GM19455 (cell line): ENCODE results near the gene LILRA1.
"Not testable (repeated sequence)": the region's sequence is repeated elsewhere in the genome, so short reads cannot be mapped to it uniquely, and the experiment has no call there.

Experiments used
- ATAC-seq: cut with Tn5 transposase; IDR thresholded peaks from one replicate; pipeline ENCODE4 v1.9.1; 2021; ENCODE audit not compliant: unreplicated experiment

The LILRA1 gene

DNA sequence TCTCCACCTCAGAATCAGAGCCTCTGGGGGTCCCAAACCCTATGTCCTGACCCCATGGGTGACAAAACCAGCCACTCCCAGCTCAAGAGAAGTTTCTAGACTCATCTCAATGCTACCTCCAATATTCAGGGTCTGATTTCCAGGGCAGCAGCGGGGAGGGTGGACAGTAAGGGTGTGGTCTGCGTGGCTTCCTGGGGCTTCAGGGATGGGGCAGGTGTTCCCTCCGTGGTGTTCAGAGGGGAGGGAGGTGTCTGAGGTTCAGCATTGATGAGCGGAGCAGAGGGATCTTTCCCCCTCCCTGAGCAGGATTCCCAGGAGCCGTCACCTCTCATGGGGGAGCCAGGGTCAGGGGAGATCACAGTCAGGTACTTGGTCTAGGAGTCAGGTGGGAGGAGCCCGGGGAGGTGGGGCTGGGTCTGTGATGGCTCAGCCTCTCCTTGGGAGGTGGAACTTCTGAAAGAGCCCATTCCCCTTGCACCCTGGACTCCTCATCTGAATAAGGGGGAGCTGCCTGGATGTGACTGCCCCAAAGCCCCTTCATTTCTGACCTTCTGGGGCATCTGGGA, 16.9 kb upstream of the LILRA1 start:
- no peak for ATAC-seq

DNA sequence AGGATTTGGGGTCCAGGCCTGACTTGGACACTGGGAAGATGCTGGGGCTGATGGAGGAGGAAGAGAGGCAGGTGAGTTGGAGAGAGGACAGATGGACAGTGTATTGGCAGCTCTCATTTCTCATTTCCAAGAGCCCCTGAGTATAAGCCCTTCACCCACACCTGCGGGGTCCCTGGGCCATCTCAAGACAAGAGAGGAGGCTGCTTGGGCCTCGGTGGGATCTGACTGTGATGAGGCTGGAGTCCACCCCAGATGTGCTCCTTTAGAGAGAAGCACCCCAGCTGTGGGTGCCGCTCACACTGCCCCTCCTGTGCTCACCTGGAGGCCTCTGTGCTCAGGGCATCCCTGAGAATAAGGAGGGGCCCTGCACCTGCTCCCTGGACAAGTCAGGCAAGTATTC, 16.1 kb upstream of the LILRA1 start:
- ATAC-seq, result no peak

DNA sequence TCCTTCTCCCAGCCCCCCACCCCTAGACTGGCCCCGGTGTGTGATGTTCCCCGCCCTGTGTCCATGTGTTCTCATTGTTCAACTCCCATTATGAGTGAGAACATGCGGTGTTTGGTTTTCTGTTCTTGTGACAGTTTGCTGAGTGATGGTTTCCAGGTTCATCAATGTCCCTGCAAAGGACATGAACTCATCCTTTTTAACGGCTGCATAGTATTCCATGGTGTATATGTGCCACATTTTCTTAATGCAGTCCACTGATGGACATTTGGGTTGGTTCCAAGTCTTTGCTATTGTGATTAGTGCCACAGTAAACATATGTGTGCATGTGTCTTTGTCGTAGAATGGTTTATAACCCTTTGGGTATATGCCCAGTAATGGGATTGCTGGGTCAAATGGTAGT, 15.2 kb upstream of the LILRA1 start:
- ATAC-seq, result not testable (repeated sequence)

DNA sequence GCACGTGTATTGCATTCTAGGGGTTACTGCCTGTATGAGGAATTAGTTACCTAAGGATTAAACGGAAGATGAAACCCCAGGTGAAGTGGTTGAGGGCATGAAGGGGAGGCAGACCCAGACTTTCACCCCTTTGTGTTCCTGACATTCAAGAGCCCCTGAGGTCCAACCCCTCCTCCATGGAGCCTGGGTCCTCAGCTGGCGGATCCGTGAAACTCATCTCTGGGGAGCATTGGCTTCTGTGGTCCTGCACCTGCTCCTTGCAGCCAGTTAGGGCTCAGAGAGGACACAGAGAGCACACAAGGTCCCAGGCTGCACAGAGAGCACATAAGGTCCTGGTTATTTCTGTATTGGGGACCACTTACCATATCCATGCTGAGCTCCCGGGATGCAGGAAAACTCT, 7.0 kb upstream of the LILRA1 start:
- ATAC-seq, result no peak

DNA sequence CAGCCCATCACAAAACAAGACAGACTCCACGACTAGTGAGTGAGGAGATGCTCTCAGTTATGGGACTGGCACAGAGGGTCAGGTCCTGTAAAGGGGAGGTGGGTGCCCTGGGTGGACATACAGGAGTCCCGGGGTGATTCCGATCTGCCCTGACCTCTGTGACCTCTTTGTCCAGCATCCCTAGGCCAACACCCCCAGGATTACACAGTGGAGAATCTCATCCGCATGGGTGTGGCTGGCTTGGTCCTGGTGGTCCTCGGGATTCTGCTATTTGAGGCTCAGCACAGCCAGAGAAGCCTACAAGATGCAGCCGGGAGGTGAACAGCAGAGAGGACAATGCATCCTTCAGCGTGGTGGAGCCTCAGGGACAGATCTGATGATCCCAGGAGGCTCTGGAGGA, 6.4 kb upstream of the LILRA1 start:
- no peak for ATAC-seq

DNA sequence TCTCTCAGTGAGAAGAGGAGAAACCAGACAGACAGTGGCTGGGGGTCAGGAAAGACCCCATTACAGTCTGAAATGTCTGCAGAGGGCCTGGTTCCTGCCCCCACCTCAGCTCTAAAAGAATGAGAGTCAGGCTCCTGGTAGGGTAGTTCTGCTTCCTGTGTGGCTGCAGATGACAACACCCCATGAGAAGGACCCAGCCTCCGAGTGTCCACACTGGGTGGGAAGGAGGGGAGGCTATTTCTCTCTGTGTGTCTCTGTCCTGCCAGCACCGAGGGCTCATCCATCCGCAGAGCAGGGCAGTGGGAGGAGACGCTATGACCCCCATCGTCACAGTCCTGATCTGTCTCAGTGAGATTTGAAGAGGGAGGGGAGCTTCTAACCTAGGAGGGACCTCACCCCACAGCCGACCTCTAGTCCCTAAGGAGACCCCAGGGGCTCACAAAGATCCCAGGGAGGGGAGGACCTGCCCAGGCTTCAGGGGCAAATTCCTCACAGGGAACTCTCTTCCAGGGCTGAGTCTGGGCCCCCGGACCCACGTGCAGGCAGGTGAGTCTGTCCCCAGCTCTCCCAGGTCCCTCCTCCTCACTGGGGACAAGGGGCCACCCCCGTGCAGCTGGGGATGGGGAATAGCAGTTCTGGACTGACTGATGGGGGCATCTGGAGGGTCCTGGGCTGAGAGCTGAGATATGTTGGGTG, 647 bp downstream of the LILRA1 start:
- not testable (repeated sequence) for ATAC-seq

DNA sequence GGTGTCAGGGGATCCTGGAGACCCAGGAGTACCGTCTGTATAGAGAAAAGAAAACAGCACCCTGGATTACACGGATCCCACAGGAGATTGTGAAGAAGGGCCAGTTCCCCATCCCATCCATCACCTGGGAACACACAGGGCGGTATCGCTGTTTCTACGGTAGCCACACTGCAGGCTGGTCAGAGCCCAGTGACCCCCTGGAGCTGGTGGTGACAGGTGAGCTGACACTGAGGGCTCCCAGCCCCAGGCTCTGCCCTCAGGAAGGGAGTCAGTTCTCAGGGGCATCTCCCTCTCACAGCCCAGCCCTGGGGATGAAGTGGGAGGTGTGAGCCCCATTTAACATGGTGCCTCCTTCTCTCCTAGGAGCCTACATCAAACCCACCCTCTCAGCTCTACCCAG, 1.3 kb downstream of the LILRA1 start:
- ATAC-seq, result no peak

DNA sequence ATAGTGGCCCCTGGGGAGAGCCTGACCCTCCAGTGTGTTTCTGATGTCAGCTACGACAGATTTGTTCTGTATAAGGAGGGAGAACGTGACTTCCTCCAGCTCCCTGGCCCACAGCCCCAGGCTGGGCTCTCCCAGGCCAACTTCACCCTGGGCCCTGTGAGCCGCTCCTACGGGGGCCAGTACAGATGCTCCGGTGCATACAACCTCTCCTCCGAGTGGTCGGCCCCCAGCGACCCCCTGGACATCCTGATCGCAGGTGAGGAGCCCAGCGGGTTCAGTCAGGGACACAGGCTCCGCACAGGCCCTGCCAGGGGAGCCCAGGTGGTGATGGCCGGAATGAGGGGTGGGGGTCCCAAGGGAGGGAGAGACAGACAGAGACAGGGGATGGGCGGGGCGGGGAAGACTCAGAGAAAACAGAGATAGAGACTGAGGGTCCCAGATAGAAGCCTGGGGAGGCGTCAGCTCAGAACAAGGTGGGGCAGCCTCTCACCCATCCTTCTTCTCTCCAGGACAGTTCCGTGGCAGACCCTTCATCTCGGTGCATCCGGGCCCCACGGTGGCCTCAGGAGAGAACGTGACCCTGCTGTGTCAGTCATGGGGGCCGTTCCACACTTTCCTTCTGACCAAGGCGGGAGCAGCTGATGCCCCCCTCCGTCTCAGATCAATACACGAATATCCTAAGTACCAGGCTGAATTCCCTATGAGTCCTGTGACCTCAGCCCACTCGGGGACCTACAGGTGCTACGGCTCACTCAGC, 2.4 kb downstream of the LILRA1 start:
- ATAC-seq, result not testable (repeated sequence)

DNA sequence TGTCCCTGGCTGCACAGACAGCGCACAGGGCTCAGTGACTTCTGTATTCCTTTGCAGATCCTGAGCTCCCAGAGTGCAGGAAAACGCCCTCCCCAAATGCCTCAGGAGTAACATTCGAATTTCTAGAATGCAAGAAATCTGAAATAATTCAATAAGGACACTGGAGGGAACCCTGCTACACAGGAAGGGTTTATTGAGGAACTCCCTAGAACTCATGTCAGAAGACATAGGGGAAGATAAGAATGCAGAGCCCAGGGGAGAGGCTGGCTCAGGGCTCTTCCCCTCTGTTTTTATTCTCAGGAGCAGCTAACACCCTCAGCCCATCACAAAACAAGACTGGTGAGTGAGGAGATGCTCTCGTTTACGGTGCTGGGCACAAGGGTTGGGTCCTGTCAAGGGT, 6.8 kb downstream of the LILRA1 start:
- ATAC-seq, result no peak

DNA sequence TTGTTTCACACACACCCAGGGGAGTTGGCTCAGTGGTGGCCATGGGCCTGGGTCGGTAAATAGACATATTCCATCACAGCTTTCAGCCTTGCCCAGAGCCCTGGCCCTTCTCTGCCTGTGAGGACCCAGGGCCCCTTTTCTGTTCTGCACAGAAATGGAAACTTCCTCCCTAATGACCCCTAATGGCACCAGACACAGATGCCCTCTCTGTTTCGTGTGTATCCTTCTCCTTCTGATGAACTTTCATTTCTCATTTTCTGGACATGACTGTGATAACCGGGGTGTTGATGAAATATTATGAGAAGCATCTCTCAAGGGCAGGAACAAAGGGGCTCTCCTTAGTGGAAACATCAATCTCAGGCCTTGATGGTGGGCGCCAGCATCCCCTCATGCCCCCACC, 12.8 kb downstream of the LILRA1 start:
- ATAC-seq, result no peak

DNA sequence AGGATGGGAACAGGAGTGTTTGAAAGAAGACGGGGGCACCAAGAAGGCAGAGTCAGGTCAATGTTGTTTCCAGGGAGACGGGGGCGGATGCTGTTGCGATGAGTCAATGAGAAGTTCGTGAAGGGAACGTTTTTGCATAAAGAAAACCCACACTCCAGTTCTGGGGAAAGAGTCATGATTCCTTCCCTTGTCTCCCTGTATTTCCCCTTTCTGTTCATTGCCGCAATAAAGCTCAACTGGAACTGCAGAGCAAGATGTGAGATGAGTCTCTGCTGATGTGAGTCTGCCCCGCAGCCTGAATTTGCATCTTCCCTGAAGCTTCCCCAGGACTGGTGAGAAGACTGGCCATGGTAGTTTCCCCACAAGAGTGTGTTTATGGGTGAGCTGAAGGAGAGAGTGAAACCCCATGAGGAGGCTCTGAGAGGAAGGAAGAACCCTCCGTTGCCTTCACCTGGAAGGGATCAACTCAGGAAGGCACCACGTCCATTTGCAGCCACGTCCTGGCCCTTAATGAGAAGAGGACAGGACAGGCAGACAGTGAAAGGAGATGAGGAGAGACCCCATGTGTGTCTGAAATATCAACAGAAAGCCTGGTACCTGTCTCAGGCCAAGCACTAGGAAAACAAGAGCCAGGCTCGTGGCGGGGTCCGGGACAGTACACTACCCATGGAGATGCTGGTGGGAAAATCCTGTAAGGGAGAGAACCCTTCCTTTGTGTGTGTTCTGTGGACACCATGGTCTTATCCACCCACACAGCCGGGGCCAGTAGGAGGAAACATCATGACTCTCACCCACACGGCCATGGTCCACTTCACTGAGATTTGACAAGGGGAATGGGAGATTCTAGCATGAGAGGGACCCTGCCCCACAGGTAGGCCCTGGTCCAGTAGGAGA, 13.7 kb downstream of the LILRA1 start:
- ATAC-seq, result no peak

DNA sequence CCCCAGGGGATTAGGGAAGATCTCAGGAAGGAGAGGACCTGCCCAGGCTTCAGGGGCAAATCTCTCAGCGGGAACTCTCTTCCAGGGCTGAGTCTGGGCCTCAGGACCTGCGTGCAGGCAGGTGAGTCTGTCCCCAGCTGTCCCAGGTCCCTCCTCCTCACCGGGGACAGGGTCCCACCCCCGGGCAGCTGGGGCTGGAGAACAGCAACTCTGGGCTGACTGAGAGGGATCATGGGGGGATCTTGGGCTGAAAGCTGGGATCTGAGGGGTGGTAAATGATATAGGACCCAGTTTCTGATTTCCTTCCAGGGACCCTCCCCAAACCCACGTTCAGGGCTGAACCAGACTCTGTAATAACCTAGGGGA, 14.3 kb downstream of the LILRA1 start:
- no peak for ATAC-seq

DNA sequence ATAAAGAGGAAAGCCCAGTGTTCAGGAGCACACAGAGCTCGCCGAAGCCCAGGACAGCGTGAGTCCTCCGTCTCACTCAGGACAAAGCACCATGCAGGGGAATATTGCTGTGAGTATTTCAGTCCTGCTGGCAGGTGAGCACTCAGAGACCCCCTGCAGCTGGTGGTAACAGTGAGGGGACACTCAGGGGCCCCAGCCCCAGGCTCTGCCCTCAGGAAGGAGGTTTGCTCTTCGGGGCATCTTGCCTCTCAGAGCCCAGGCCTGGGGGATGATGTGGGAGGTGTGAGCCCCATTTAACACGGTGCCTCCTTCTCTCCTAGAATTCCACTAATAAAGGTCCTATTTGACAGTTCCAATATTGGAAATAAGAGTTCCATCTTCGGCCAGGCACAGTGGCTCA, 14.8 kb downstream of the LILRA1 start:
- no peak for ATAC-seq

DNA sequence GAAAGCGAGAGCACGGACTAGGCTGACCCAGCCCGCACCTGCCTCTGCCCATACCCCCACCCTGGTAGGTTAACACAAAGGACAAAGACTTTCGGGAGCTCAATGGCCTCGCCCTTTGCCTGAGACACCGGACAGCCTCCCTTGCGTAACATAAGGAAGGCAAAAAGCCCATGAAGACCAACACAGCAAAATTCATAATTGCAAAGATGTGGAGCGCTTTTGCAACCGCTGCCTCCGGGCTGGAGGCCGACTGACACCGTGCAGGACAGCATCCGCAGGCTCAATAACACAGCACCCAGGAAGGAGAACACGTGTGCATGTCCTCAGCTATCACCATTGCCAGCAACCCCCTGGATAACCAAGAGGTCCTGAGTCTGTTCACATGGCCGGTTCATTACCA, 15.4 kb downstream of the LILRA1 start:
- no peak for ATAC-seq

DNA sequence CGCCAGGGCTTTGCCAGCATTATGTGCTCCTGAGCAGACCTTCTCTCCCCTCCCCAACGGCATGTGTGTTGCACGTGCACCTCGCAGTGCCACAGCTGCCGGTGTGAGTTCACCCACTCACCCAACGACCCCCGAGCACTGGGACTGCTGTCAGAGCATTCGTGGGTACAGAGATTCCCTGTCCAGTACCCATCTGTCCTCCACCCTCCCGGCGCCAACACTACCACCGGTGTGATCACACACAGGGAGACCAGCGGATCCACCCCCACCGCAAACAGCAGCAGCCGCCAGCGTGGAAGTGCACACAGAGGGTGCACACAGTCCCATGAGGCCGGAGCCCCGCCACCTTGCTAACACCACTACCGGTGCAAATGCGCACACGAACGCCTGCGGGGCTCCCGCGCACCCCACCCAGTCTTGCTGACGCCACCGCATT, 15.9 kb downstream of the LILRA1 start:
- ATAC-seq, result no peak

DNA sequence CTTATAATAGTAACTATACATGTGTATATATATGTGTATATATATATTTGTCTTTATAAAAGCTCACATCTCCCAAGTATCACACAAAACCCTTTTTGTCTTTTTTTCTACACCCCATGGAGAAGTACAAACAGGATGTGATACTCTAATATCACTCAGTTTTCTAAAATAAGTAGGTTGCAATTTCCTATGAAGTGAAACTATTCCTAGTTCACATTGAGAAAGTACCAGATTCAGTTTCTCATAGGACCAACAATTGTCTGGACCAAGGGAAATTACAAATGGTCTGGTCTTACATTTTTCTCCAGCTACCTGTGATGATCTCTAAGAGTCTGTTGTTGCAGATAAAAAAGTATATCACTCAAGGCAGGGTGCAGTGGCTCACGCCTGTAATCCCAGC, 19.0 kb downstream of the LILRA1 start:
- ATAC-seq, result no peak

DNA sequence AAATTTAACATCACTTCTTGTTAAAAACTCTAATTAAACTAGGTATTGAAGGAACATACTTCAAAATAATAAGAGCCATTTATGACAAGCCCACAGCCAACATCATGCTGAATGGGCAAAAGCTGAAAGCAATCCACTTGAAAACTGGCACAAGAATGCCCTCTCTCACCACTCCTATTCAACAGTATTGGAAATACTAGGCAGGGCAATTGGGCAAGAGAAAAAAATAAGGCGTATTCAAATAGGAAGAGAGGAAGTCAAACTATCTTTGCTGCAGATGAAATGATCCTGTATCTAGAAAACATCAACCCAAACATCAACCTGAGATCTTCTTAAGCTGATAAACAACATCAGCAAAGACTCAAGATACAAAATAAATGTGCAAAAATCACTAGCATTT, 21.3 kb downstream of the LILRA1 start:
- no peak for ATAC-seq

DNA sequence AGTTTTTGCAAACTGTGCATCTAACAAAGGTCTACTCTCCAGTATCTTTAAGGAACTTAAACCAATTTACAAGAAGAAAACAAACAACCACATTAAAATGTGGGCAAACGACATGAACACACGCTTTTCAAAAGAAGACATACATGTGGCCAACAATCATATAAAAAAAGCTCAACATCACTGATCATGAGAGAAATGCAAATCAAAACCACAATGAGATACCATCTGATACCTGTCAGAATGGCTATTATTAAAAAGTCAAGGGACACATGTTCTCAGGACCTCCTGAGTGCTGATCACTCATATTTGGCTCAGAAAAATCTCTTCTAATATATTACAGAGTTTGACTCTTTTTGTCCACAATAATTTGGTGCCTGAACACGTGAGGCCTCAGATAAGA, 22.6 kb downstream of the LILRA1 start:
- ATAC-seq, result peak; percentile 29

DNA sequence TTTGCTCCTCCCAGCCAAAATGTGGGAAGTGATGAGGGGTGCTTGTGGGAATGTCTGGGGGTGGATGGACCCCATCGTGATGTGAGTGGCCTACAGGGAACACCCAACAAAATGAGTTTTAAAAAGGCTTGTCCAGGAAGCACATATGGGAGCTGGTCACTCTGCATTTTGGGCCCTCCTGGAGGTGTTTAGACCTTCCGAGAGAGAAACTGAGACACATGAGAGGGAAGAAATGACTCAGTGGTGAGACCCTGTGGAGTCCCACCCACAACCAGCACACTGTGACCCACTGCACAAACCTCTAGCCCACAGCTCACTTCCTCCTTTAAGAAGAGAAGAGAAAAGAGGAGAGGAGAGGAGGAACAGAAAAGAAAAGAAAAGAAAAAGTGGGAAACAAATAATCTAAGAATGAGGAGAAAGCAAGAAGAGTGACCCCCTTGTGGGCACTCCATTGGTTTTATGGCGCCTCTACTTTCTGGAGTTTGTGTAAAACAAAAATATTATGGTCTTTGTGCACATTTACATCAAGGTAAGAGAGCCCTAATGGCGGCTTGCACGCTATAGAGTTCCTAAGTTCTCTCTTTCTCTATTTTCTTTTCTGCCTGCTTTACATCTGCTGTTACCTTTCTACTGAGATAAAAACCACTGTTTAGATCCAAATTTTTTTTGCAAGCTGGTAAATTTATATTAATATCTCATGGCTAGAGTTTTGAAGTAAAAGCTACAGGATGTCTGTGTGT, 23.6 kb downstream of the LILRA1 start:
- peak; percentile 64 for ATAC-seq

DNA sequence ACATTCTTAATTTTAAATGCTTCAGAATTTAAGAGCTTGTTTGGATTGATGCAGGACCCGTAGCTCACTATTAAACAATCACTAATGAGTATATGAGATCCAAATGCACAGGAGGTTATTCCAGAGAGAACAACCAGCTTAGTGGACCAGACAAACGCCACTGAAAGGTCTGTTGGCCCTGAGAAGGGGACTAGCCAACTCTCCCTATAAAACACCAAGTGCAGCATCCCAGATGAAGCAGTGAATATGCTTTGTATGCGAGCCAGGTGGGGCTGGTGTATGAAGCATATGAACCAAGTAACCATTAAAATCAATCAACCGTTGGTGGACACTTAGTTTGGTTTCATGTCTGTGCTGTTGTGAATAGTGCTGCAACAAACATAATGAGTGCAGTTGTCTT, 27.0 kb downstream of the LILRA1 start:
- no peak for ATAC-seq

DNA sequence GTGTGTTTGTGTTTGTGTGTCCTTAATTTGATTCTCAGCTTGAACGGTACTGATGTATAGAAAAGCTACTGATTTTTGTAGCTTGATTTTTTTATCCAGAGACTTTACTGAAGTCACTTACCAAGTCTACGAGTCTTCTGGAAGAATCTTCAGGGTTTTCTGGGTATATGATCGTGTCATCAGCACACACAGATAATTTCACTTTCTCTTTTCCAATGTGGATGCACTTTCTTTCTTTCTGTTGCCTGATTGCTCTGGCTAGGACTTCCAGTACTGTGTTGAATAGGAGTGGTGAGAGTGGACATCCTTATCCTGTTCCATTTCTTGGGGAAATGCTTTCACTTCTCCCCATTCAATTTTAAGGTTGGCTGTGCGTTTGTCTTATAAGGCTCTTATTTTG, 29.0 kb downstream of the LILRA1 start:
- no peak for ATAC-seq
